CD4-positive, alpha-beta T cell treated with Interleukin-17A for 4 hours (primary cell): ENCODE measurements around the gene PDILT.
"Not testable (repeated sequence)": the region's sequence is repeated elsewhere in the genome, so short reads cannot be mapped to it uniquely, and the experiment has no call there.

ENCODE experiments used
- DNase-seq: peaks from one replicate; pipeline ENCODE4 v3.0.0-alpha.2; 2020; ENCODE audit warnings: mixed read lengths

The PDILT gene, protein sequence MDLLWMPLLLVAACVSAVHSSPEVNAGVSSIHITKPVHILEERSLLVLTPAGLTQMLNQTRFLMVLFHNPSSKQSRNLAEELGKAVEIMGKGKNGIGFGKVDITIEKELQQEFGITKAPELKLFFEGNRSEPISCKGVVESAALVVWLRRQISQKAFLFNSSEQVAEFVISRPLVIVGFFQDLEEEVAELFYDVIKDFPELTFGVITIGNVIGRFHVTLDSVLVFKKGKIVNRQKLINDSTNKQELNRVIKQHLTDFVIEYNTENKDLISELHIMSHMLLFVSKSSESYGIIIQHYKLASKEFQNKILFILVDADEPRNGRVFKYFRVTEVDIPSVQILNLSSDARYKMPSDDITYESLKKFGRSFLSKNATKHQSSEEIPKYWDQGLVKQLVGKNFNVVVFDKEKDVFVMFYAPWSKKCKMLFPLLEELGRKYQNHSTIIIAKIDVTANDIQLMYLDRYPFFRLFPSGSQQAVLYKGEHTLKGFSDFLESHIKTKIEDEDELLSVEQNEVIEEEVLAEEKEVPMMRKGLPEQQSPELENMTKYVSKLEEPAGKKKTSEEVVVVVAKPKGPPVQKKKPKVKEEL

DNA sequence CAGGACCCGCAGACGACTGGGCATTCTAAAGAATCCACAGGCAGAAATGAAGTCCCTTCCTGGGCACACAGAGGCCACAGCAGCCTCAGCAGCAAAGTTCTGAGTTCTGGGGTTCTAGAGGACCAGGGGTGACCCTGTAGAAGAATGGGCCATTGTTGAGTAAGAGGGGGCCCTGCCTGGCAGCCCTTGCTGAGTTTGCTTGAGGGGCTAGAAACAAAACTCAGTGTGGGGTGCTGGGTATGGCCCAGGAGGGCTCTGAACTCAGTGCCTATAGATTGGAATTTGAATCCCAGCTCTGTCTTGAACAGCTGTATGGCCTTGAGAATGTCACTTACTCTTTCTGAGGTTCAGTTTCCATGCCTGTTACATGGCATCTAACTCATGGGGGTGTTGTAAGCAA is at the start of gene PDILT:
TSS of gene PDILT (minus strand) at position 101 of the 400 bp plus-strand sequence. CDS start 5,437 bp downstream, outside the sequence.
- no peak for DNase-seq

DNA sequence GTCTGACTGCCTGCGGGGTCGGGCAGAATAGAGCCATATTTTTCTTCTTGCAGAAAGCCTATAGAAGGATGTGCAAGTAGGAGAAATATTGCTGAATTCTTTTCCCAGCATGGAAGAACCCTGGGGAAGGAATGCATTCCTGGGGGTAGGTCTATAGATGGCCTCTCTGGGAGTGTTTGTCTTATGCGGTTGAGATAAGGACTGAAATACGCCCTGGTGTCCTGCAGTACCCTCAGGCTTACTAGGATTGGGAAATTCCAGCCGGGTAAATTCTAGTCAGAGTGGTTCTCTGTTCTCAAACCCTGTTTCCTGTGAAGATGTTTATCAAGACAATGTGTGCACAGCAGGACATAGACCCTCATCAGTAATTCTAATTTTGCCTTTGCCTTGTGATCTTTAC is 49.1 kb upstream of the PDILT start:
- DNase-seq: not testable (repeated sequence)

GRCh38 chr16:20451364-20451763 is 46.8 kb upstream of the PDILT start, which contains the start of gene ACSM2A:
ACSM2A (plus strand) TSS chr16:20451521; CDS start chr16:20460115, 8,594 bp downstream.
- DNase-seq: not testable (repeated sequence)

GRCh38 chr16:20446652-20447393 is 42.3 kb upstream of the PDILT start:
- not testable (repeated sequence) for DNase-seq

DNA sequence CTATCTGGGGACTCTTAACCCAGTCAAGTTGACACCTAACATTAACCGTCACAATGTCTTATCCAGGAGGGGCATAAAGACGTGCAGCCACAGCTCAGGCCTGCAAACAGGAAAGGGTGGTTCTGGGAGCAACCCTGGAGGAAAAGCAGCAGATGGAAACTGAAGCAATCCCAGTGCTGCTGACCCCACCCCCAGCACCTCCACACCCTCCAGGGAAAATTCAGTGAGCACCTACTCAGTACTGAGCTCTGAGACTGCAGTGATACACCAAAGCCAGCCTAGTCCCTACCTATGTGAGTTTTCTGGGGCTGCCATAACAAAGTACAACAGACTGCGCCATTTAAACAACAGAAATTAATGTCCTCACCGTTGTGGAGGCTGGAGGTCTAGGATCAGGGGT is 37.3 kb upstream of the PDILT start:
- DNase-seq: not testable (repeated sequence)

GRCh38 chr16:20441191-20441590 is 36.7 kb upstream of the PDILT start:
- no peak for DNase-seq

GRCh38 chr16:20440731-20441130 is 36.2 kb upstream of the PDILT start:
- not testable (repeated sequence) for DNase-seq

DNA sequence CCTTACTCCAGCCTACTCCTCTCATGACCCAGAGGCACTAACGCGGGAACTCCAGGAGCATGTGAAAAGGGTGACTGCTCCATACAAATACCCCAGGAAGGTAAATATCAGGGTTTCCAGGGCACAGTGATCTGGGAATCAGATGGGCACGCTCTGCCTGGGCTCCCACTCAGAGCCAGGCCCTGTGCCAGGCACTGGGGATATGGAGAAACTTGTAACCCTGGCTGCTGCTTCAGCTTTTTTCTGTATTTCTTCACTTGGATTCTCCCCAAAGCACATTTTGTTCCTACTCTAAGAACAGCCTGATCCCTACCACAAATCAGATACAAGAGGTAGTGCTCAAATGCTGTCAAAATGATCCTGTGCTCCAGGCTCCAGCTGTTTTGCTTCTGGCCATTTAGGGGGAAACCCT is 35.3 kb upstream of the PDILT start:
- not testable (repeated sequence) for DNase-seq

GRCh38 chr16:20438950-20439349 is 34.4 kb upstream of the PDILT start:
- not testable (repeated sequence) for DNase-seq

DNA sequence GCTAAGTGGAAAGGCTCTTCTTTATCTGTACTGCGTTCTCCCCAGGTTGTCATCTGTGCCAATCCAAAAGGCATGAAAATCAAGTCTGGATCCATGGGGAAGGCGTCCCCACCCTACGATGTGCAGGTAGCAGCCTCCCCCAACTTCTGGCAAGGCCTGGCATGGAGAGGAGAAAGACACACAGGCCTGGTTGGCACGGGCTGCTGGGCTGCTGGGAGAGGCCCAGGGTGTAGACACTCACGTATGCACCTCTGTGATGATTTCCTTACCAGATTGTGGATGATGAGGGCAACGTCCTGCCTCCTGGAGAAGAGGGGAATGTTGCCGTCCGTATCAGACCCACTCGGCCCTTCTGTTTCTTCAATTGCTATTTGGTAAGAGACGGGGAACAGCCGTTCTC is 26.4 kb upstream of the PDILT start:
- no peak for DNase-seq

DNA sequence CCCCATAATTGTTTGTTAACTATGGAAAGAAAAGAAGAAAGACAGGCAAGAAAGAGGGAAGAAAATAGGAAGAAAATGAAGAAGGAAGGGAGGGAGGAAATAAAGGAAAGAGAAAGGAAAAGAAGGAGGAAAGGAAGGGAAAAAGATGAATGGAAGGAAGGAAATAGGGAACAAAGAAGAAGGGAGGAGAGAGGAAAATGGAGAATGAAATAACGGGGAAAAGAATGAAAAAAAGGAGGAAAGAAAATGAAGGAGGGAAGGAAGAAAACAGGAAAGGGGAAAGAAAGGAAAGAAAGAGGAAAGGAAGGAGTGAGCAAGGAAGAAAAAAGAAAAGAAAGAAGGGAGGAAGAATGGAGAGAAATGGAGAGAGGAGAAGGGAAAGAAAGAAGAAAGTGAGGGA is 25.9 kb upstream of the PDILT start:
- DNase-seq: not testable (repeated sequence)

DNA sequence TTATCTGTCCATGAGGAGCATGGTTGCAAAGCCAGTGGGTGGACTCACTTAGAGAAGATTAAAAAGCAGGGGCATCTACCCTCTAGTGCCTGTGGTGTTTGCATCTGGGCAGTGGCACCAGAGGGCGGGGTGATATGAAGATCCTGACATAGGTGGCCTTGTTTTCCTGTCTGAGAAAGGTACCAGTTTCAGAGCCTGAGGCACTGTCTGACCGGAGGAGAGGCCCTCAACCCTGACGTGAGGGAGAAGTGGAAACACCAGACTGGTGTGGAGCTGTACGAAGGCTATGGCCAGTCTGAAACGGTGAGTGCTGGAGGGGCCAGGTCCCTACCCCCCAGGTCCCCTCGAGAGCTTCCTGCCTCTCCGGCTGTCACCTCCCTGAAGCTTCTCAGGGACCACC is 25.0 kb upstream of the PDILT start:
- not testable (repeated sequence) for DNase-seq

DNA sequence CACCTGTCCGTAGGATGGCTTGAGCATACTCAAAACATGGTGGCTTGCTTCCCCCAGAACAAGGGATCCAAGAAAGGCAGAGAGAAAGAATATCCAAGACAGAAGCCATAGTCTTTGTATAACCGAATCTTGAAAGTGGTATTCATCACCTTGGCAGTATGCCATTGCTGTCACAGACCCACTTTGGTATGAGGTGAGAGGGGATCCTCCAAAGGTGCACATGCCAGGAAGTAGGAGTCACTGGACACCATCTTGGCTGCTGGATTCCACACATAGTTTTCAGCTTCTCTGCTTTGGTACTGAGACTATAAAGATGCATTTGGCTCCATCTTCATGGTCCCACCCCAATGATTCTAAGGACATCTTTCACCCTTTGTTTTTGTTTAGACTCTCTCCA is 22.9 kb upstream of the PDILT start:
- not testable (repeated sequence) for DNase-seq

DNA sequence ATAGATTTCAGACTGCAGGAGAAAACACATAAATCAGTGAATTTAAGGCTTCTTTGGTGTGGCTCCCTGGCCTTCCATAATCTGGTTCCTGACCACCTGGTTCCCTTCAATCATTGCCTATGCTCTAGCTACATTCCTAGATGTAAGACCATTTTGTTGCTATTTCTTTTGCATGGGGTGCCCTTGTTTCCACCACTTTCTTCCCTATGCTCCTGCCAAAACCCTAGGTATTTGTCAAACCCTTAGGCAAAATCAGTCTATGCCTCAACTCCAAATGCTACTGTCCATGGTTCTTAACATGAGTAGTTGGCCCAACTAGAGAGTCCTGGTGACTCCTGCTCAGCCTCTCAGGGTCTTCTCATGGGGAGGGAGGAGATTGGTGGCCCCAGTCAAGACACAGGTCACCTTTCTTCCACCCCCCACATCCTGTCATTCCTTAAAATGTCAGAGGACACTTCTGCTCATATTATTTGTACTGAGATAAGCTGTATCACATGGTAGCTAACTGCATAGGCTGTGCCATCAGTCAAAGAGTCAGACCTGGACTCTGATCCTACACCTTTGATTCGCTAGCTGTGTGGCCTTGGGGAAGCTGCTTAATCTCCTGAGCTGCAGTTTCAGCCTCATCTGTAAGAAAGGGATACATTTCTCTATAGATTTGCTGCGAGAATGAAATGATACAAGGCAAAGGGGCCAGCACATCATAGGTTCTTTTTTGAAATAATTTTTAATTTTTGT is 19.8 kb upstream of the PDILT start:
- DNase-seq: no peak

- not testable (repeated sequence) for DNase-seq
Observed at GRCh38 chr16:20423772-20424128, 19.2 kb upstream of the PDILT start.

- DNase-seq: not testable (repeated sequence)
Observed at GRCh38 chr16:20421748-20422147, 17.2 kb upstream of the PDILT start.

GRCh38 chr16:20419093-20419492 is 14.6 kb upstream of the PDILT start:
- not testable (repeated sequence) for DNase-seq

DNA sequence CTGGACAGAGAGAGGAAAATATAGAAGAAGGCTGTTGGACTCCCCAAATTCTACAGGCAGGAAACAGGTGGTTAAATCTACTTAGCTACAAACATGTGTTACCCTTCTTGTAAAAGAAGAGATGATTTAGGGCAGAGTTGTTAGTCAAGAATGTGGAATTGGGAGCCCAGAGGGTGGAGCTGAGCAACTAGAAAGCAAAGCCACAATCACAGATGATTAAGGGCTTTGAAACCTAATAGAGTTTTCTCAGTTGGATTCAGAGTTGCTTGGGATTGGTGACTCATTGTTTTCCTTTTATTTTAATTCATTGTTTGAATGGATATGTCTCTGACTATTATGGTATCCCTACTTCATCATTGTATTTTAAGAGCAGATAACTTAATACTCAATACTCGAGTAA is 11.0 kb upstream of the PDILT start:
- DNase-seq: no peak

- DNase-seq: no peak
Observed at GRCh38 chr16:20411055-20411454, 6.5 kb upstream of the PDILT start.

DNA sequence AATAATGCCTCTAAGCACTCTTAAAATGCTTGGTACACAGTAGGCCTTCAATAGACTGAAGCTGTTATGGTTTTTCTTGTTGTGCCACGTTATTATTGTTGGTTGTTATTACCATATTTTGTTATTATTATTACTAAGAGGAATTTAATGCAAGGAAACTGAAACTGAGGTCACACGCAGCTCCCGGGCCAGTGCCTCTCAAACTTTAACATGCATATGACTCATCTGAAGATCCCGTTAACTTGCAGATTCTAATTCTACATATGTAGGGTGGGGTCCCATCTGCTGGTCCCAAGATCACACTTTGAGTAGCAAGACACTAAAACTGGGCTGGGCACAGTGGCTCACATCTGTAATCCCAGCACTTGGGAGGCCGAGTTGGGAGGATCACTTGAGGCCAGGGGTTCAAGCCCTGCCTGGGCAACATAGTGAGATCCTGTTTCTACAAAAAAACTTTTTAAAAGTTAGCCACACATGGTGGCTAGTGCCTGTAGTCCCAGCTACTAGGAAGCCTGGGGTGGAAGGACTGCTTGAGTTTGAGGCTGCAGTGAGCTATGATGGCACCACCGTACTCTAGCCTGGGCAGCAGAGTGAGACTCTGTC is 5.7 kb upstream of the PDILT start:
- no peak for DNase-seq

DNA sequence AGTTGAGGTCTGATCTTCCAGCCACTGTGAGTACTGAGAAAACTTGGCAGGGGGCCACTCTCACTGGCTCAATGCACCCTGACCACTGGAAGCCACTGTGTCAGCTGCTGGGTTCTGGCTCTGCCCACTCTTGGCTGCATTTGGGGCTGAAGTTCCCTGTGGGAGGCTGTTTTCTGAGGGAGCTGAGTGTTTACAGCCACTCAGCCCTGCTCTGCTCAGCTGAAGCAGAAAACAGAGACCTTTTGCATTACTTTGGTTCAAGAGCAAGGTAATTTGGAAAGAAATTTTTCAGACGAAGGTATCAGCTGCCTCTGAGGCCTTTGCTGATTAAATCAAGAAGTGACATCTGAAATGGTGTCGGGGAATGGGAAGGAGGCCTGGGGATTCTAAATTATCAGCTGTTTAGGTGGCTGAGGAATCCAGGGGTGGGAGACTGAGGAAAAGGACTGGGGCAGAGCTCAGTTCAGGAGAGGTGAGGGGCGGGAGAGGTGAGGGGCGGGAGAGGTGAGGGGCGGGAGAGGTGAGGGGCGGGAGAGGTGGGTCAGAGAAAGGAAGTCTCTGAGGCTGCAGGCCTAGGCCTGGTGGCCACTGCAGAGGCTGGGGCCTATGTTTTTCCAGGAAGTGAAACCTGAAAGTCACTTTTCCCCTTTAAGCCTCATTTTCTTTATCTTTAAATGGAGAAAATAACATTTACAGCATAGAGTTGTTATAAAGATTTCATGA is 5.0 kb upstream of the PDILT start, which contains the start of gene ACSM5:
TSS of gene ACSM5 (plus strand) at position 137 of the 723 bp plus-strand sequence. CDS start 1,951 bp downstream, outside the sequence.
- DNase-seq: no peak

GRCh38 chr16:20402651-20403050 is 1.9 kb downstream of the PDILT start:
- DNase-seq: no peak
